Hepatocyte (in vitro differentiated cells): ENCODE data around the gene OLA1. TPM values are rescaled to one million over a fixed set of nuclear protein-coding genes. Genes with fewer than 3 reads are reported as not detected.

Experiments
- DNase-seq: peaks from one replicate; pipeline ENCODE4 v3.0.0-alpha.2; 2016; ENCODE audit warnings: low spot score
- H2AFZ ChIP-seq: fragments of 200-600 bp; sonication (generic); 2 replicates; pipeline ENCODE4 v1.6.0; 2016; ENCODE audit warnings: antibody characterized with exemption, mild to moderate bottlenecking
- H3K27ac ChIP-seq: fragments of 200-600 bp; sonication (generic); 2 replicates; pipeline ENCODE4 v1.5.1; 2016; ENCODE audit warnings: mild to moderate bottlenecking
- H3K27me3 ChIP-seq: fragments of 200-600 bp; sonication (generic); 2 replicates; pipeline ENCODE4 v1.6.1; 2016
- H3K36me3 ChIP-seq: fragments of 200-600 bp; sonication (generic); replicated peaks from 2 replicates; pipeline ENCODE4 v1.5.1; 2016; ENCODE audit warnings: low read depth; ENCODE audit not compliant: insufficient read depth
- H3K4me1 ChIP-seq: fragments of 200-600 bp; sonication (generic); 2 replicates; pipeline ENCODE4 v1.5.1; 2016; ENCODE audit warnings: mild to moderate bottlenecking, moderate library complexity; ENCODE audit not compliant: insufficient read depth
- H3K4me2 ChIP-seq: fragments of 200-600 bp; sonication (generic); 2 replicates; pipeline ENCODE4 v1.6.0; 2016
- H3K4me3 ChIP-seq: fragments of 200-600 bp; sonication (generic); 2 replicates; pipeline ENCODE4 v1.5.1; 2016; ENCODE audit warnings: mild to moderate bottlenecking
- H3K79me2 ChIP-seq: fragments of 200-600 bp; sonication (generic); 2 replicates; pipeline ENCODE4 v1.6.0; 2017; ENCODE audit warnings: mild to moderate bottlenecking
- H3K9me2 ChIP-seq: fragments of 200-600 bp; sonication (generic); replicated peaks from 2 replicates; pipeline ENCODE4 v1.6.0; 2017; ENCODE audit warnings: mild to moderate bottlenecking; ENCODE audit not compliant: insufficient read depth
- H3K9me3 ChIP-seq: fragments of 200-600 bp; sonication (generic); 2 replicates; pipeline ENCODE4 v1.5.1; 2016; ENCODE audit warnings: low read depth, mild to moderate bottlenecking
- H4K20me1 ChIP-seq: fragments of 200-600 bp; sonication (generic); 2 replicates; pipeline ENCODE4 v1.6.0; 2016; ENCODE audit warnings: mild to moderate bottlenecking; ENCODE audit not compliant: insufficient read depth, poor library complexity, severe bottlenecking
- CTCF ChIP-seq: fragments of 200-600 bp; sonication (generic); IDR thresholded peaks from 2 replicates; pipeline ENCODE4 v1.5.1; 2016; ENCODE audit warnings: antibody characterized with exemption, mild to moderate bottlenecking; ENCODE audit not compliant: poor library complexity
- EZH2 ChIP-seq: fragments of 200-600 bp; sonication (generic); IDR thresholded peaks from 2 replicates; pipeline ENCODE4 v1.6.1; 2016; ENCODE audit warnings: antibody characterized with exemption, mild to moderate bottlenecking, borderline replicate concordance
- EZH2phosphoT487 ChIP-seq: fragments of 200-600 bp; sonication (generic); IDR thresholded peaks from one replicate; pipeline ENCODE4 v1.6.1; 2018; ENCODE audit warnings: antibody characterized with exemption, mild to moderate bottlenecking, low read depth, moderate library complexity; ENCODE audit not compliant: unreplicated experiment, severe bottlenecking
- WGBS: methylation state at CpG from one replicate; pipeline ENCODE4 v1.1.6; 2016; ENCODE audit warnings: low lambda C conversion rate; ENCODE audit errors: missing lambda C conversion rate; 5-methylcytosine and 5-hydroxymethylcytosine counted together
- polyA plus RNA-seq: library from polyadenylated mRNA; unstranded; fragments of >200 nt; fragmentation: Nextera tagmentation; extraction: Ambion mirVana; gene quantifications from 2 replicates; pipeline ENCODE4 v1.2.1, GENCODE V29; 2016
- total RNA-seq: library from RNA; depleted of rRNA; stranded (reverse); fragments of >200 nt; gene quantifications from 2 replicates; pipeline ENCODE4 v1.2.3, GENCODE V29; 2014

OLA1 gene
- total and polyA plus RNA-seq, 2 experiments from 2014 or later, result 89.3 to 89.6 TPM

GRCh38 chr2:174062934-174063333, 185.4 kb downstream of the OLA1 start:
- peak overlapping the region; percentile 51 for H3K27ac ChIP-seq
- H3K79me2 ChIP-seq, result no peaks in the 10 kb centered on the region
- H3K4me2 ChIP-seq, result peak overlapping the region; percentile 27
- peak overlapping the region; percentile 60 for H2AFZ ChIP-seq
- no peaks in the 10 kb centered on the region for H3K9me3 ChIP-seq
- no peak for DNase-seq
- H4K20me1 ChIP-seq, result no peaks in the 10 kb centered on the region
- H3K9me2 ChIP-seq, result no peaks in the 10 kb centered on the region
- no peak overlapping the region for H3K4me3 ChIP-seq
- H3K4me1 ChIP-seq, result peaks cover 10% of the 10 kb centered on the region
- TF ChIP-seq CTCF (no peak), EZH2phosphoT487 (no peak), EZH2 (no peak)
- H3K27me3 ChIP-seq, result no peaks in the 10 kb centered on the region
- no peaks in the 10 kb centered on the region for H3K36me3 ChIP-seq
- WGBS, result 55% methylated on average over 7 of the region's 7 CpGs

GRCh38 chr2:174059884-174060244, 188.5 kb downstream of the OLA1 start:
- Histone ChIP-seq H2AFZ (no peak overlapping the region), H3K79me2 (no peaks in the 10 kb centered on the region), H3K27ac (peak overlapping the region; percentile 26), H3K36me3 (no peaks in the 10 kb centered on the region), H3K27me3 (no peaks in the 10 kb centered on the region), H3K4me3 (no peak overlapping the region), H4K20me1 (no peaks in the 10 kb centered on the region), H3K9me2 (no peaks in the 10 kb centered on the region), H3K9me3 (no peaks in the 10 kb centered on the region), H3K4me1 (peaks cover 10% of the 10 kb centered on the region), H3K4me2 (no peak overlapping the region)
- DNase-seq, result no peak
- 86% methylated on average over 3 of the region's 3 CpGs for WGBS
- TF ChIP-seq CTCF (no peak), EZH2phosphoT487 (no peak), EZH2 (no peak)

- Histone ChIP-seq H3K36me3 (no peaks in the 10 kb centered on the region), H2AFZ (no peak overlapping the region), H3K27ac (peak overlapping the region; percentile 26), H3K27me3 (no peaks in the 10 kb centered on the region), H3K4me3 (no peak overlapping the region), H3K9me2 (no peaks in the 10 kb centered on the region), H4K20me1 (no peaks in the 10 kb centered on the region), H3K4me1 (peaks cover 15% of the 10 kb centered on the region), H3K4me2 (no peak overlapping the region), H3K79me2 (no peaks in the 10 kb centered on the region), H3K9me3 (no peaks in the 10 kb centered on the region)
- DNase-seq, result no peak
- TF ChIP-seq EZH2 (no peak), EZH2phosphoT487 (no peak), CTCF (no peak)
- WGBS, result 85% methylated on average over 6 of the region's 6 CpGs
Observed at GRCh38 chr2:174059178-174059883, 189.0 kb downstream of the OLA1 start.

GRCh38 chr2:174058456-174058855, 189.9 kb downstream of the OLA1 start:
- Histone ChIP-seq H3K4me1 (peaks cover 22% of the 10 kb centered on the region), H3K9me2 (no peaks in the 10 kb centered on the region), H3K79me2 (no peaks in the 10 kb centered on the region), H3K27me3 (no peaks in the 10 kb centered on the region), H2AFZ (no peak overlapping the region), H4K20me1 (no peaks in the 10 kb centered on the region), H3K4me3 (no peak overlapping the region), H3K36me3 (no peaks in the 10 kb centered on the region), H3K9me3 (no peaks in the 10 kb centered on the region), H3K27ac (no peak overlapping the region), H3K4me2 (no peak overlapping the region)
- DNase-seq, result no peak
- TF ChIP-seq EZH2, result no peak
- no peak for TF ChIP-seq EZH2phosphoT487
- no peak for TF ChIP-seq CTCF
- WGBS, result 94% methylated on average over 1 of the region's 1 CpG
